ENCODE results near the gene RRP8.
A peak's percentile ranks its signal among the peaks of the same experiment; 100 is the strongest.

The RRP8 gene

DNA sequence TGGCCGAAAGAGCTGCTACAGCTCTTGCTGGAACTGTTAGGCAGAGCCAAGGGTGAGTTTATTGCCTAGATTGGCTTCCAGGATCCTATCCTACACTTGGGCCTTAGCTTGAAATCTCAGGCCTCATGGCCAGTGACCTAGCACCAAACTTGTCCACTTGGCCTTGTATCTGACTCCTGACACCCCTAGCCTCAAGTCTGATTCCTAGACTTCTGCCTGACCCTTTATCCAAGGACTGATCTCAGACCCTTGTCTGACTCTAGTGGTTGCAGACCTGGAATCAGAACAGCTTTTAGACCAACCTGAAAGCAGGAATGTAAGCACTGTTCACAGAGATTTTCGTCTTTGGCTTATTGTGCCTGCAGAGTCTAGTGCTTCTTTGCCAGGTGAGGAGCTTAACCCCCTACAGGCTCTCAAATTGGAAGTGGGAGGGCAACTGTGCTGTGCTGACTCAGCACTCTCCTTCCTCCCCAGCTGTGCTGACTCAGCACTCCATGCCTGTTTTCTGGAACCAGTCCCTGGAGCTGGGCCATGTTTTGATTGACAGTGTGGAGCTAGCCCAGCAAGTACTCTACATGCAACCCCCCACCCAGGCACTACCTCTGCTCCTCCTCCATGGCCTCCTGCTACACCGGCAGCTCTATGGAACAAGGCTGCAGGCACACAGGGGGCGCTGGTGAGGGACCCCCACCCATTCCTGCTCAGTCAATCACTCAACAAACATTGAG lies 35.1 kb downstream of the RRP8 start:
- TF ChIP-seq CTCF (conservative IDR thresholded peaks at IDR 0.05): no peak
- H3K27ac ChIP-seq: 0 out of 2 replicates have a peak overlapping the region, but pooled peaks have one; percentile 3

DNA sequence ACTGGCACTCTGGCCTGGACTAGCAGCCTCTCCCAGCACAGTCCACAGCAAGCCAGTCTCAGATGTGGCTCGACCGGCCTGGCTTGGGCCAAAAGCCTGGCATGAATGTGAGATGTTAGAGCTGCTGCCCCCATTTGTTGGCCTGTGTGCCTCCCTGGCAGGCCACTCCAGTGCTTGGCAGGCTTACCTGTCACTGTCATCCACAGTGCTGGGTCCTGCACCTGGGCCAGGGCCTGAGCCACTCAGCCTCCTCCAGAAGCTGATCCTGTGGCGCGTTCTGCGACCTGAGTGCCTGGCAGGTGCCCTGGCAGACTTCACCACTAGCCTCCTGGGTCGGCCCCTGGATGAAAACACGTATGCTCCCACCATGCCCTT lies 36.1 kb downstream of the RRP8 start:
- TF ChIP-seq CTCF (conservative IDR thresholded peaks at IDR 0.05): no peak
- H3K27ac ChIP-seq: no peak overlapping the region

DNA sequence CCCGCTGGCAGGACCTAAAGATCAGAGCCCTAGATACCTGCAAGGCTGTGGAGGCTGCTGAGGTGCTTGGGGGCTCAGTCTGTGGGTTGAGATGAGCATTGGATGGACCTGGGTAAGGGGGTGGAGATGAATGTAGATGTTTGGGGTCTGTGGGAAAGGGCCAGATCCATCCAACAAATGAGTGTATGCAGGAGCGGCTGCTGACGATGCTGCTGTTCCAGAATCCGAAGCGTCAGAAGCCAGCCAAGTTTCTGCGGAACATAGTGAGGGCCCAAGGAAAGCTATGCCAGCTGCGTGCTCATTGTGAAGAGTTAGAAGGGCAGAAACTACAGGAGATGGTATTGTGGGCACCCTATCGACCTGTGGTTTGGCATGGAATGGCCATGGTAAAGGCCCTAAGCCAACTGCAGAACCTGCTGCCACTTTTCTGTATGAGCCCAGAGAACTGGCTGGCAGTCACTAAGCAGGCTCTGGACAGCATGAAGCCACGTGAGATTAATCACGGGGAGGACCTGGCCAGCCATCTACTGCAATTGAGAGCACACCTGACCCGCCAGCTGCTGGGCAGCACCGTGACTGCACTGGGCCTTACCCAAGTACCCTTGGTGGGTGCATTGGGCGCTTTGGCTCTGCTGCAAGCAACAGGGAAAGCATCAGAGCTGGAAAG lies 36.6 kb downstream of the RRP8 start:
- no peak for TF ChIP-seq CTCF (conservative IDR thresholded peaks at IDR 0.05)
- no peak overlapping the region for H3K27ac ChIP-seq

DNA sequence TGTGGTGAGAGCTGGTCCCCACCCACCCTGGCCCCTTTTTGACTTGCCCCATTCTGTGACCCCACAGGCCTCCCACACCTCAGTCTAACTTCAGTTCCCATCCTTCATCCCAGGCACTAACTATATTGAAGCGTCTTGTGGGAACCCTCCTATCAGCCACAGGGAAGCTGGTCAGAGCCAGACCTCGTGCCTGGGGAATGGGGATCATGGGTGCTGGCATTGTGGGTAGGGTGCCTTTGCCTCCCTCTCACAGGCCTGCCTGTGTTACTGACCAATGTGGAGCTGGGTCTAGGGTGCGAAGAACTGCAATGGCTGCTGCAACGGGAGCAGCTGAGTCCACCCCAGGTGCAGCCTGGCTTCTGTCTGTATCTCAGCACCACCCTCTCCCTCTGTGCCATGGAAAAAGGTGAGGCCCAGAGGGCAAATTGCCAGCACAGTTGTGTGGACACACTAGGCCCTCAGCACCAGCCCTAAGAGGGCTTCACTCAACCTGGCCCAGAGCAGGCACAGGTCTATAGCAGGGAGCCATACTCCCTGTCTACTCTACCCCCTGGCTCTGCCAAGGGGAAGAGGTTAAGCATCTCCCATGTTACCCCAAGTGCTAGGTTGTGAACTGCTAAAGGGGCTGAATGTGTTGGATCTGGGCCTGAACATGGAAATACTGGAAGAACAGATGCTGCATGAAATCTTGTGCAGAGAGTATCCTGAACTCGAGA lies 37.3 kb downstream of the RRP8 start:
- no peak for TF ChIP-seq CTCF (conservative IDR thresholded peaks at IDR 0.05)
- no peak overlapping the region for H3K27ac ChIP-seq

GRCh38 chr11:6565325-6565724 lies 38.1 kb downstream of the RRP8 start:
- TF ChIP-seq CTCF (conservative IDR thresholded peaks at IDR 0.05): no peak
- H3K27ac ChIP-seq: no peak overlapping the region

GRCh38 chr11:6563667-6564066 lies 39.7 kb downstream of the RRP8 start:
- no peak for TF ChIP-seq CTCF (conservative IDR thresholded peaks at IDR 0.05)
- H3K27ac ChIP-seq: no peak overlapping the region

DNA sequence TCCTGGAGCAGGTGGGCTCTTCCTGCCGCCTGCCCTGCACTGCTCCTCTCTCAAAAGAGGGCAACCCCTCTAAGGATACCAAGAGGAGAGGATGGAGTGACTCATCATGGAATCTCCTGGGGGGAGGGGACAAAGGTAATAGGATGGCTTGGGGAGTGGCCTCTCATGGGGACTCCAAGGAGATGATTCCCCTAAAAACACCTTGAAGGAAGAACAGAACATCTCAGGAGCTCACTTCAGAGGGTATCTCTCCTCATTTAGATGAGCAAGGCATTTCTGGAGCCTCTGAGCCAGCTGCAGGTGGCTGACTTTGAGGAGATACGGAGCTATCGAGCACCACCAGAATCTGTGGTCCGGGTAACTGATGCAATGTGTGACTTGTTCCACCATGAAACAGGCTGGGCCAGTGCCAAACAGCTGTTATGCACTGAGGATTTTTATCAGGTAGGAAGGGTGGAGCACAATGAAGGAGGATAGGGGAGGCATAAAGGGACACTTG lies 40.2 kb downstream of the RRP8 start:
- no peak overlapping the region for H3K27ac ChIP-seq
- TF ChIP-seq CTCF (conservative IDR thresholded peaks at IDR 0.05): no peak
